IPS-11a (cell line): ENCODE measurements around the gene CEP192.
"Not testable (repeated sequence)": the region's sequence is repeated elsewhere in the genome, so short reads cannot be mapped to it uniquely, and the experiment has no call there.

Experiments used
- H3K4me3 ChIP-seq: one replicate; pipeline ENCODE4 v1.5.1; 2013; ENCODE audit warnings: low read depth, low read length, control low read depth

CEP192 gene, protein sequence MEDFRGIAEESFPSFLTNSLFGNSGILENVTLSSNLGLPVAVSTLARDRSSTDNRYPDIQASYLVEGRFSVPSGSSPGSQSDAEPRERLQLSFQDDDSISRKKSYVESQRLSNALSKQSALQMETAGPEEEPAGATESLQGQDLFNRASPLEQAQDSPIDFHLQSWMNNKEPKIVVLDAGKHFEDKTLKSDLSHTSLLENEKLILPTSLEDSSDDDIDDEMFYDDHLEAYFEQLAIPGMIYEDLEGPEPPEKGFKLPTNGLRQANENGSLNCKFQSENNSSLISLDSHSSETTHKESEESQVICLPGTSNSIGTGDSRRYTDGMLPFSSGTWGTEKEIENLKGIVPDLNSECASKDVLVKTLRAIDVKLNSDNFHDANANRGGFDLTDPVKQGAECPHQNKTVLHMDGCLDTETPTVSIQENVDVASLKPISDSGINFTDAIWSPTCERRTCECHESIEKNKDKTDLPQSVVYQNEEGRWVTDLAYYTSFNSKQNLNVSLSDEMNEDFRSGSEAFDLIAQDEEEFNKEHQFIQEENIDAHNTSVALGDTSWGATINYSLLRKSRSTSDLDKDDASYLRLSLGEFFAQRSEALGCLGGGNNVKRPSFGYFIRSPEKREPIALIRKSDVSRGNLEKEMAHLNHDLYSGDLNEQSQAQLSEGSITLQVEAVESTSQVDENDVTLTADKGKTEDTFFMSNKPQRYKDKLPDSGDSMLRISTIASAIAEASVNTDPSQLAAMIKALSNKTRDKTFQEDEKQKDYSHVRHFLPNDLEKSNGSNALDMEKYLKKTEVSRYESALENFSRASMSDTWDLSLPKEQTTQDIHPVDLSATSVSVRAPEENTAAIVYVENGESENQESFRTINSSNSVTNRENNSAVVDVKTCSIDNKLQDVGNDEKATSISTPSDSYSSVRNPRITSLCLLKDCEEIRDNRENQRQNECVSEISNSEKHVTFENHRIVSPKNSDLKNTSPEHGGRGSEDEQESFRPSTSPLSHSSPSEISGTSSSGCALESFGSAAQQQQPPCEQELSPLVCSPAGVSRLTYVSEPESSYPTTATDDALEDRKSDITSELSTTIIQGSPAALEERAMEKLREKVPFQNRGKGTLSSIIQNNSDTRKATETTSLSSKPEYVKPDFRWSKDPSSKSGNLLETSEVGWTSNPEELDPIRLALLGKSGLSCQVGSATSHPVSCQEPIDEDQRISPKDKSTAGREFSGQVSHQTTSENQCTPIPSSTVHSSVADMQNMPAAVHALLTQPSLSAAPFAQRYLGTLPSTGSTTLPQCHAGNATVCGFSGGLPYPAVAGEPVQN (N-terminal part only)

DNA sequence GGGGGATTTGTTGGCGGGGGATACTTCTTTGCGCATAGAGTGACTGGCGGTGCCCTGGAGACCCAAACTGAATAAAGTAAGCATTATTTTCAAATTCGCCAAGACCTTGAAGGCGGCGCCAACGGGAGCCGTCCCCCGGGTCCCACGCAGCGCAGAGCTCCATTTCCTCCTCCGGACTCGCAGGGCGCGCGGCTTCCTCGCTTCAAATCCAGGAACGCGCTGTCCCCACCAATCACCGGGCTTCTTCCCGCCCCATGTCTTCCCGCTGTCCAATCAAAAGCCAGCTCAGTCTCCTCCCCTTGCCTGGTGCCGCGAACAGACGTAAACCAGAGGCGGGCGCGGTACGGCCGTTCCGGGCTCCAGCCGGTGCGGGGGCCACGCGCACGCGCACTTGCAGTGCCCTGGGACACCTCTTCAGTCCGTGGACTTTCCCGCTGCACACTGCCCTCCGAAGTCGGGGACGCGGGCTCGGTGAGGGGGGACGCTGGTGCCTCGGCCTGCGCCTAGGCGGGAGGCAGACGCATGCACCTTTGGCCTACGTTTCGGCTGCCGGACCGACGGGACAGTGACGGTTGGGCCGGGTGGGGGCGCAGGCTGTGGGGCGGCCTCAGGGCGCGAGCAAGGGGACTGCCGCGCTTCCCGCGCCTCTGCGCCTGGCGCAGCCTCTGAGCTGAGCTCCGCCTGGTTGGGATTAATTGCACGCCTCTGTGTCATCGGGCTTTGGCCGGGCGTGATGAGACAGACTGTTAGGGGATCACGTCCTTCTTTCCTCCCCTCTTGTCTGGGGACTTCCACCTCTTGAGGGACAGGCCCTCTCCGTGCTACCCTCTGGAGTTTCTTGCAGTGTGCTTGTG lies at the start of gene CEP192:
Gene CEP192 (plus strand): TSS at position 396 of the 854 bp plus-strand sequence. CDS start 8,063 bp downstream, outside the sequence.
- peak within 1 kb of the TSS; percentile 93 for H3K4me3 ChIP-seq

DNA sequence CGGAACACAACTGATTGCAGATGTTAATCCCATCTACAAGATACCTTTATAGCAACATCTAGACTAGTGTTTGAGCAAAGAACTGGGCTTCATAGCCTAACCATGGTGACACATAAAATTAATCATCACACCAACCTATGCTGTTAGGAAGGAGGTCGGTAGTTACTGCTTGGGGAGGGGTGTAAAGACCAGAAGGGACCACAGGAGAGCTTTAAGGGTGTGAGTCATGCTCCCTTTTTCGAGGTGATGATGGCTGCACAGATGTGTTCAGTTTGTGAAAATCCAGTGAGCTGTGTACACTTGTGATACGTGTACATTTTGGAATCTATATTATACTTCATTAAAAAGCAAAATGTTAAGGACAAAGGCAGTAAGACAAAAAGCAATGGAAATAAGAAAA lies 47.9 kb upstream of the CEP192 start:
- H3K4me3 ChIP-seq, result no peak overlapping the region

DNA sequence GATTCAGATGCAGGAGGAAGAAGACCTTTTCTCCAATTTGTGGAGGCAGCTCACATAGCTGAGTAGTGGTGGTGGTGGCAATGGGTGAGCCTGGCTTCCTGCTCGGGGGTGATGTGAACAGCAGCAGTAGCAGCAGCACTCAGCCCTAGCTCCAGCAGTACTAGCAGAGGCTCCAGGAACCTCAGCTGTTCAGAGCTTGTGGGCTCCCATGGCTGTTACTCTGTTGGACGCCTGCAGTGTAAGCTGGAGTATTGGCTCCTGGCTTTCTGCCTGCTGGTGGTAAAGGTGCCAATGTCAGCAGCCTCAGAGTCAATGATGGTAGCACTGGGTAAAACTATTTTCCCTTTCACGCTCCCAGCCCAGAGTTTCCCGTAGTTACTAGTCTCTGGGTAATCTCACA lies 46.5 kb upstream of the CEP192 start:
- no peak overlapping the region for H3K4me3 ChIP-seq

DNA sequence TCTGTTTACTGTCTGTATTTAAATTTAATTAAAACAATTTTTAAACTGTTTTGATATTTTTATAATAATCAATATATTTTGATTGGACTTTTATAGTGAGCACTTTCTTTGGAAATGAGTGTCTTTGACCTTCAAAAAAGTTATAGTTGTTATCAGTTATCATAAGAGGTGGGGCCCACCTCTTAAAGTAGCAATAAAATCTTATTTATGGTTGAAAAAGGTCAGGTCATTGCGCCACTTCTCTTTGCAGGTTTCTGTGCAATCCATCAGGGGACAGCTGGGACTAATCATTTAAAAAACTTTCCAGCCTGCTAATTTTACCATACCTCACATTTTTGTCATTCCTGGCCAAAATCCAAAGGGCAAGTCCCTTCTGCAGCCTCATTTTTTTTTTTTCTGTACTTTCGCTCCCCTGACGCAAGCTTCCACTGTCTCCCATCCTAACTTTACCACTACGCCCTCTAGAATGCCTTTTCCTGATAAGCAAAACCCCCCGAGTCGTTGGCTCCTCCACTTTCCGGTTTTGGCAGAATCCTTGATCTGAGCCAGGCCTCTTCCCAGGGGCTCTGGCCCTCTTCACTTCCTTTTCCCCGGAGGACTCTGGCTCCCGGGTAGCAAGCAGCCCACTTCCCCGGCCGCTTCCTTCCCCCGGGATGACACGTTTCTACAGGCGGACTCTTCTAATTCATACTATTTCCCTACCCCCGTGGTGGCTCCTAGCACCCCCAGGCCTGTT lies 44.4 kb upstream of the CEP192 start:
- H3K4me3 ChIP-seq, result peak overlapping the region; percentile 69

DNA sequence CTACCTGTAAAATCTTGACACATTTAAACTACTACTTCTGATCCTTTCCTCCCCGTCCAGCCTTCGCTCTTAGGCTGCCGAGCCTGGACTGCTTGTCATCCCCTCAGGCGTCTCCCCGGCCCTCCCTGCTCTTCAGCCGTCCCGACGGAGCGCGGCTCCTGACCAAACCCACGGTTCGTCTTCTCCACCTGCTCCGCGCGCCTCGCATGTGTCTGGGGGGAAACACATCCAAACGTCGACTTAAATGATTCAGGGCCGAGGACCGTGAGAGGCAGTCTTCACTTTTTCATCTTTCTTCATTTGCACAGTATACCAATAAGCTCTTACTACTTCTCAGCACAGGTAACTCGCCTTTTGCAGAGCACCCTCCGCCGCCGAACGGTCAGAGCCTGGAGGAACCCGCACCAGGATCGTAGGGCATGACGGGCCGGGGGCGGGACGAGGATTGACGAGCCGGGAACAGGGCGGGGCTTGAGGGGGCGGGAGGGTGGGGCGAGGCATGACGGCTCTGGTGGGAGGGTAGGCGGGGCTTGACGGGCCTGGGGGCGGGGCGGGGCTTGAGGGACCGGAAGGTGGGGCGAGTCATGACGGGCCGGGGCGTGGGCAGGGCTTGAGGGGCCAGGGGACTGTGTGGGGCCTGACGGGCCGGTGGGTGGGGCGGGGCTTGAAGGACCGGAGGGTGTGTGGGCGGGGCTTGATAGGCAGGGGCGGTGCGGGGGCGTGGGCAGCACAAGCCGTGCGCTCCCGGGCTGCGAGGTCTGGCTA lies 43.7 kb upstream of the CEP192 start, which contains the start of gene SEH1L:
Gene SEH1L (plus strand): TSS at position 727 of the 765 bp plus-strand sequence. CDS start 111 bp downstream, outside the sequence.
- peak within 1 kb of the TSS; percentile 74 for H3K4me3 ChIP-seq

DNA sequence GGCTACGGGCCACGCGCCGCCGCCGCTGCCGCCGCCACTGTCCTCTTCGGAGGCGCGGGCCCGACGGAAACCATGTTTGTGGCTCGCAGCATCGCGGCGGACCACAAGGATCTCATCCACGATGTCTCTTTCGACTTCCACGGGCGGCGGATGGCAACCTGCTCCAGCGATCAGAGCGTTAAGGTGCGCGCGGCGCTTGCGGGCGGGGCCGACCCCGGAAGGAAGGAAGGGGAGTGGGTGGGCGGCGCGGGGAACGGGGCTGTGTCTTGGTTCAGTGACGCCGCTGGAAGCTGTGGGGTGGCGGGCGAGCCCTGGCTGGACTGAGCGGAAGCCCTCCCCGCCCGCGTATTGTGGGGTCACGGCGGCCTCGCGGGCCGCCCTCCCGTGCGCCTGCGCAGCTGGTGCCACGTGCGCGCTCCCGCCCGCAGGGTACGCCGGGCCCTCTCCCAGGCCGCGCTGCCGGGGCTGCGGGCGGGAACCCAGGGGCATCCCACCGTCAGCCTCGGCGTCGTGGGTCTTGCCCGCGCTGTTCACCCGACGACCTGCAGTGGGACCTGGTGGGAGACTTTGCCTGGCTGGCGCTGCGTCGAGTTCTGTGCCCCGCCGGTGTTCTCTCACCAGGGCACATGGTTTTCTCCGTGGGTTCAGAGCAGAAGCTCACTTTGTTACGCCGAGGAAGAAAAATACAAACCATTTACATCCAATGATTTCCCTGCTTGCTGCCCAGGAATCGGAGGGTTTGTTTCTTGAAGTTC lies 42.9 kb upstream of the CEP192 start:
- H3K4me3 ChIP-seq, result peak overlapping the region; percentile 74

DNA sequence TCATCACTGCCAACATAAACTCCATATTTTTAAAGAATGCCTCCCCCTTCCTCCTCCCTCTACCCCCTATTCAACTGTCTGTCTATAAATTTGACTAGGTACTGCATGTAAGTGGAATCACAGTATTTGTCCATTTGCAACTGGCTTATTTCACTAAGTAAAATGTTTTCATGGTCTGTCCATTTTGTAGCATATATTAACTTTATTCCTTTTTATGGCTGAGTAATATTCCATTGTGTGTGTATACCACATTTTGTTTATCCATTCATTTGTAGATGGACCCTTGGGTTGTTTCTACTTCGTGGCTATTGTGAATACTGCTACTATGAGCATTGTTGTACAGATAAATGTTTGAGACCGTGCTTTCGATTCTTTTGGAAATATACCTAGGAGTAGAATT lies 32.7 kb upstream of the CEP192 start:
- no peak overlapping the region for H3K4me3 ChIP-seq

DNA sequence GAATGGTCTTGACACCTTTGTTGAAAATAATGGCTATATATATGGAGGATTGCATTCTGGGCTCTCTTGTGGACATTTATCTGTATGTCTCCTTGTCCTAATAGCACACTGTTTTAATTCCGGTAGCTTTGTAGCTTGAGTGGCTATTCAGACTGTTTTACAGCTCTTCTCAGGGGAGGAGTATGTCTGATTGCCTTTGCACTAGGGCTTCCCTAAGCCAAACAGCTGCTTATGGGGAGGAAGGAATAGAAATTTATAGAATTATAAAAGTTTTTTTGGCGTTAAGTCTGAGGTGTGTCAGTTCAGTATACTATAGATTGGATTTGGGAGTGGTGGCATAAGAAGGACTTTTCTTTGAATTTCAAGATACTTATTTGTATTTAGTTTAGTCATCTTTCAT lies 30.8 kb upstream of the CEP192 start:
- no peak overlapping the region for H3K4me3 ChIP-seq

DNA sequence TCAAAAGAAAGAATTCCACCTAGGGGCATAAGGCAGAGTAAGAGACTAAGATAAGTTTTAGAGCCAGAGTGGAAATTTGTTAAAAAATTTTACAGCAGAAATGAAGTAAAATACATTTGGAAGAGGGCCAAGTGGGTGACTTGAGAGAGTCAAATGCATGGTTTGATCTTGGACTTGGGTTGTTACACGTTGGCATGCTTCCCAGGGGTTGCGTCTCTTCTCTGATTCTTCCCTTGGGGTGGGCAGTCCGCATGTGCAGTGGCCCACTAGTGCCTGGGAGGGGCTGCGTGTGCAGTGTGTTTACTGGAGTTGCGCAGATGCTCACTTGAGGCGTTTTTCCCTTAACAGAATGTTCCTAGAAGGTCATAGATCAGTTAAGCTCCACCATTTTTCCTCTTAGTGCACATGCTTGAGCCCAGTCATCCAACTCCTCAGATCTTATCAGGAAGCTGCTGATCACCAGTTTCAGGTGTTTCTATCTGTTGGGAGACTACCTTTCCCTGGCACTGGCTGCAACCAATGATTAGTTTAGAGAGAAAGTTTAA lies 30.2 kb upstream of the CEP192 start:
- H3K4me3 ChIP-seq, result no peak overlapping the region

DNA sequence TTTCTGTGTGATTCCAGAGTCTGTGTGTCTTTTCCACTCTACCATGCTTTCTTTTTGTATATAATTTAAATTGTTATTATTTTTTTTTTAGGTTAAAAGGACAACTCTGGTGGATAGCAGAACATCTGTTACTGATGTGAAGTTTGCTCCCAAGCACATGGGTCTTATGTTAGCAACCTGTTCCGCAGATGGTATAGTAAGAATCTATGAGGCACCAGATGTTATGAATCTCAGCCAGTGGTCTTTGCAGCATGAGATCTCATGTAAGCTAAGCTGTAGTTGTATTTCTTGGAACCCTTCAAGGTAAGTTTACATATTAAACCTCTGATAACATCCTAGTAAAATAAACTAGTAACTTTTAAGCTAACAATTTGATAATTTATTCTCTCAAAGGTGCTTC lies 28.1 kb upstream of the CEP192 start:
- no peak overlapping the region for H3K4me3 ChIP-seq

DNA sequence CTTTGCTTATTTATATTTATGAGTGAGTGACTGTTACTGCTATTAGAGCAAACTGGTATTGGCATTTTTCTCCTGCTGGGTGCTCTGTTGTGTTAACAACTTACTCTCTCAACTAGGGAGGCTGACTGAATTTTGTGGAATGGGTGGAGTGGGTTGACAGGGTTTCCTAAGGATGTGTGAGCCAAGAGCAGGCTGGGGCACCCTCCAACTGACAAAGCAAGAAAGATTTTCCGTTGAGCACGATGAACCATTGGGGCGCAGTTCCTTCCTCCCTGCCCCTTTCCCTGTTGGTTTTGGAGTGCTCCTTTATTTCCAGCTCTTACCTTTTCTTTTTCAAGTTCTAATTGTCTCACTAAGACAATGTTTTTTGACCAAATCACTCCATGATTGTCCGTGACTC lies 23.0 kb upstream of the CEP192 start:
- H3K4me3 ChIP-seq, result no peak overlapping the region

DNA sequence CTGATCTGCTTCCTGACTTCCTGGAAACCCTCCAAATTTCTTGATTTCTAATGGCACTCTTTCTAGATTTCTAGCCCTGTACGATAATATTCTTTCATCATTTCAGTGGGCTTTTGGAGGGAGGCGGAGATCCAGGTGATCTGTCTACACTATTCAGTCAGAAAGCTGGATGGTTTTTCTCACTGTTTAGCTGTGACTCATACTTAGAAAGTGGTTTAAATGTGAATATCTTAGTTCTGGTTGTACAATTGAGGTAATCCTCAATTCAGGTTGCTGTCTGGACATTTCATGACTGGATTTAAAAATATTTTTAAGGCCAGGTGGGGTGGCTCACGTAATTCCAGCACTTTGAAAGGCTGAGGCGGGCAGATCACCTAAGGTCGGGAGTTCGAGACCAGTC lies 22.5 kb upstream of the CEP192 start:
- H3K4me3 ChIP-seq, result no peak overlapping the region

DNA sequence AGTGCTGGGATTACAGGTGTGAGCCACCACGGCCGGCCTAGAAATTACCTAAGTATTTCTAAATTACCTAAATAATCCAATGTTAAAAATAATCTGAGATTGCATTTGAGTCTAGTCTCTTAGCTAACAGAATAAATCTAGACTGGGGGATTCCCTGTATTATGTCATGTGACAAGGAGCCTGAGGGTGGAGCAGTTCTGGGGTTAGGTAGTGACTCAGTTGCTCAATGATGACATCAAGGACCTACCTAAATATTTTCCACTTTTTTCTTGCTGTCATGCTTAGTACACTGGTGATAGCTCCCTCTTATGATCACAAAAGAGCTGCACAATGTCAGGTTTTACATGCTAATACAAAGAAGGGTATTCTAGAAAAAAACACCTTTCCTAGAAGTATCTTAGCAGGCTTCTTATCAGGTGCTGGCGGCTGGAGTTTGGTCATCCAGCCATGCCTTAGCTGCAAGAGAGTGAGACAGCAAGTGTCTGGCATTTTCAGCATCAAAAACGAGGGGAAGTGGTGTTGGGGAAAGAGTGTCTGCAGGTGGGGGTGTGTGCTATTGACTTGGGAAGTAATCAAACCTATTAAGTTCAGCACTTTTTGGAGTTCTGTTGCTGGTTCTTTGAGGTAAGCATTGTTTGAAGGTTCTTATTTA lies 17.5 kb upstream of the CEP192 start:
- no peak overlapping the region for H3K4me3 ChIP-seq

DNA sequence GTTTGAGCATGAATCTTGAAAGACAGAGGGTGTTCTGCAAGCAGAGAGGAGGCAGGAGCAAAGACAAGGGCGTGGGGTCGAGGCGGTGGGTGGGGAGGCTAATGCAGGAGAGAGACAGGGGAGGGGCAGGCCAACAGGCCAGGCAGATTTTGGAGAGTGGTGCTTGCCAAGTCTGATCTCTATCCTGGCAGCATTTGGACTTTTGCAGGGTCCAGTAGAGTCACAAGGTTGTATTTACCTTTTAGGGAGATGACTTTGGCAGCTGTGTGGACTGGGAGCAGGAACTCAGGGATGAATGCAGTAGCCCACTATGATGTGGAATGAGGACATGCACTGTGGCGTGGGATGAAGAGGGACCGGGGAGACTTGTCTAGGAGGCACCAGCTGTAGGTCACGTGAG lies 15.7 kb upstream of the CEP192 start:
- H3K4me3 ChIP-seq, result no peak overlapping the region

DNA sequence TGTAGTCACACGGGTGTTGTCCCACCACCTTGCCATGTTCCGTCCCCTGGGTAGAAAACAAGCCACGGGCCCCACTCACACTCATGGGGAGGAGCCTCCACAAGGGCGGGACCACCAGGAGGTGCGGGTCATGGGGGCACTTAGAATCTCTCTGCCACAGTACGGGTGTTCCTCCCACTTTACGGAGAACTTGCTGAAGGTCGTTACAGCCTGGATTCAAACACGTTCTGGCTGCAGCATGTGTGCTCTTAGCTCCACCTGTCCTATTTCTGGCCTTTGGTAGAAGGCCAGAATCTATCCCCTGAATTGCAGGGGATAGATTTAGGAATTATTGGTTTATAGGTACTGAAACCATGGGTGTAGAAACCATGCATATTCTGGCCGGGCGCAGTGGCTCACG lies 14.9 kb upstream of the CEP192 start:
- no peak overlapping the region for H3K4me3 ChIP-seq

DNA sequence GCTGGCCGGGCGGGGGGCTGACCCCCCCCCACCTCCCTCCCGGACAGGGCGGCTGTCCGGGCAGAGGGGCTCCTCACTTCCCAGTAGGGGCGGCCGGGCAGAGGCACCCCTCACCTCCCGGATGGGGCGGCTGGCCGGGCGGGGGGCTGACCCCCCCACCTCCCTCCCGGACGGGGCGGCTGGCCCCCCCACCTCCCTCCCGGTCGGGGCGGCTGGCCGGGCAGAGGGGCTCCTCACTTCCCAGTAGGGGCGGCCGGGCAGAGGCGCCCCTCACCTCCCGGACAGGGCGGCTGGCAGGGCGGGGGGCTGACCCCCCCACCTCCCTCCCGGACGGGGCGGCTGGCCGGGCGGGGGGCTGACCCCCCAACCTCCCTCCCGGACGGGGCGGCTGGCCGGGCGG lies 11.1 kb upstream of the CEP192 start:
- H3K4me3 ChIP-seq, result not testable (repeated sequence)
